VCaP (cell line): ENCODE measurements around the gene CCND1.

Experiments
- H3K27ac ChIP-seq: fragments of 450-650 bp; 2 replicates; pipeline ENCODE4 v1.5.1; 2017
- TF ChIP-seq, protein P1 (sequence below): fragments of 450-650 bp; conservative IDR thresholded peaks from 2 replicates; pipeline ENCODE4 v1.5.1; 2017; ENCODE audit warnings: mild to moderate bottlenecking, moderate library complexity

The CCND1 gene

DNA sequence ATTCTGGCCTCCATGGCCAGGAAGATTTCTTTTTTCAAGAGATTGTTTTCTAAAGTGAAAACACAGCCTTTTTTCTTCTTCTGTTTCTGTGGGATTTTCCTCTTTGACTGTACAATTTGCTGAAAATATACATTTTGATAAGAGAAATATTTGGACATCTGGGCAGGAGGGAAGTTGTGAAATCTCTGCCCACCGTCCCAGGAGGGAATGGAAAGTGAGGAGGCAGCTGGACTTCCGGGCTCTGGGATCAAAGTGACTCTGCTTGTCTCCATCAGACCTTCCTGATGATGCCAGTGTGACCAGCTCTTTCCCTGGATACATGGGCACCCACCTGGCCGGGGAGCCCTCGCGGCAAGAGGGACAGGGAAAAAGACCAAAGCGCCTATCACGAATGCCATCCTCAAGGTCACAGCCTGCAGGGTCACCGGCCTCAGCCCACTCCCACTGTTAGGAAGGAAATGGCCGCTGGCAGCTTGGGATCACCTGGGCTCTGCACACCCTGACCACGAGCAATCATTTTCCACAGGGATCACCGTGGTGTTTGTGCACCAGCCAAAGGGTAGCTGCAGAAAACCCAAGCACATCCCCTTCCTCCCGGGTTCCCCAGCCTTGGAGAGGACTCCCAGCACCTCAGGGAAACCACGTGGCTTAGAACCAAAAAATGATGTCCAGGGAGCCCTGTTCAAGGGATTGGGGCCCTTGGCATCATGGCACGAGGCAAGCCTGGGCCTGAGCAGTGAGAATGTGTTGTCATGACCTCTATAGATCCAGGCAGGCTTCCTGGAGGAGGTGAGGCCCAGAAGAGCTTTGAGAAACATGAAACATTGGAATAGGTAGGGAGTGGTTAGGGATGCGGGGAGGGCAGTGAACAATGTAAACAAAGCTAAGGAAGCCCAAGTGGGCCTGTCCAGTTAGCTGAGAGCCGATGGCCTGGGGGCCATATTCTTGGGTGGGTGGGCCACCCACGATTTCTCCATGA is 29.1 kb upstream of the CCND1 start:
- TF ChIP-seq, protein P1, sequence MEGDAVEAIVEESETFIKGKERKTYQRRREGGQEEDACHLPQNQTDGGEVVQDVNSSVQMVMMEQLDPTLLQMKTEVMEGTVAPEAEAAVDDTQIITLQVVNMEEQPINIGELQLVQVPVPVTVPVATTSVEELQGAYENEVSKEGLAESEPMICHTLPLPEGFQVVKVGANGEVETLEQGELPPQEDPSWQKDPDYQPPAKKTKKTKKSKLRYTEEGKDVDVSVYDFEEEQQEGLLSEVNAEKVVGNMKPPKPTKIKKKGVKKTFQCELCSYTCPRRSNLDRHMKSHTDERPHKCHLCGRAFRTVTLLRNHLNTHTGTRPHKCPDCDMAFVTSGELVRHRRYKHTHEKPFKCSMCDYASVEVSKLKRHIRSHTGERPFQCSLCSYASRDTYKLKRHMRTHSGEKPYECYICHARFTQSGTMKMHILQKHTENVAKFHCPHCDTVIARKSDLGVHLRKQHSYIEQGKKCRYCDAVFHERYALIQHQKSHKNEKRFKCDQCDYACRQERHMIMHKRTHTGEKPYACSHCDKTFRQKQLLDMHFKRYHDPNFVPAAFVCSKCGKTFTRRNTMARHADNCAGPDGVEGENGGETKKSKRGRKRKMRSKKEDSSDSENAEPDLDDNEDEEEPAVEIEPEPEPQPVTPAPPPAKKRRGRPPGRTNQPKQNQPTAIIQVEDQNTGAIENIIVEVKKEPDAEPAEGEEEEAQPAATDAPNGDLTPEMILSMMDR: no peak
- H3K27ac ChIP-seq: no peak overlapping the region

DNA sequence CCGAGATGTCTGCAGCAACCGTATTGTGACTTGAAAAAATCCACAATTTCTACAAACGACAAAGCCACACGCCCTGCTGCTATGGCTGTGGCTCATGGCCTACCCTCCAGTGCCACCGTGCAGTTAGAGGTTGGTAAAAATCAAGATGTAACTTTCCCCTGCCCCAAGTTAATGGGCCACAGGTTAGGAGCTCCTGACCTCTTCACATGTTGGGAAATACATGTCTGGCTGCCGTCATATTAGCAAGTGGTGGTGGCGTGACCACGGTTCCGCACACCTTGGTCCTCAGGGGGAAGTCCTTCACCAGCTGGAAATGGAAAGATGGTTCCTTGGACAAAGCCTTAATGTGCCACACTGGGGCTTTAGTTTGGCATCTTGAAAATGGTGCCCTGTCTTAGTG is 27.4 kb upstream of the CCND1 start:
- H3K27ac ChIP-seq: no peak overlapping the region
- TF ChIP-seq, protein P1: no peak

- H3K27ac ChIP-seq: no peak overlapping the region
- TF ChIP-seq, protein P1: no peak
Observed at GRCh38 chr11:69614085-69614484, 26.9 kb upstream of the CCND1 start.

- TF ChIP-seq, protein P1: no peak
- H3K27ac ChIP-seq: no peak overlapping the region
Observed at GRCh38 chr11:69615545-69616278, 25.2 kb upstream of the CCND1 start.

DNA sequence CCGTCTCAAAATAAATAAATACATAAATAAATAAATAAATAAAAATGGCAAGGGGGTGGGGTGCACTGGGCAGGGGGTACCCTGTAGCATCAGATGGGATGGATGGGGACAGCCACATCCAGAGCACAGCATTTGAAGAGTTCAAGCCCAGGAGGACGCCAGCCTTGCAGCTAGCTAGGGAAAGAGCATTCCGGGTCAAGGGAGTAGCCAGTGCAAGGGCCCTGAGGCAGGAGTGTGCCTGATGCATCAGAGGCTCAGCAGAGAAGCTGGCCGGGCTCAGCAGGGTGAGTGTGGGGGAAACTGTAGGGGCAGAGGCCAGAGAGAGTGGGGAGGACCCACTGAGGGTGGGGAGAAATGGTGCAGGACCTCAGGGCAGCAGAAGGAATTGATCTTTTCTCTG is 23.7 kb upstream of the CCND1 start:
- H3K27ac ChIP-seq: no peak overlapping the region
- TF ChIP-seq, protein P1: no peak

DNA sequence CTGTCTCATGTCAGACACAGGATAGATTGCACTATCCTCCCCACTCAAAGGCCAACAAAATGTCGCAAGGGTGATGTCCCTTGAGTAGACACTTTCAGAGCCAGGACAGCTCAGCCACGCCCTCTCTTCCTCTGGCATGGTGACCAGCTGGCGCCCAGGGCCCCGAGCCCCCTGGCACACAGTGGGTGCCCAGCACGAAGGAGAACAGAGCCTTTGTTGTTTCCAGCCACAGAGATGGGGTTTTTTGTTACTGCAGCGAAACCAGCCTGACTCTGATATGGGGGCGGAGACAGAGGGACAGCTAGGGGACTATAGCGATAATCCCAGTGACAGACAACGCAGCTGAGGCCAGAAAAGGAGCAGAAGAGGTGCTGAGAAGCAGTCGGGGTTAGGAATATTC is 23.3 kb upstream of the CCND1 start:
- TF ChIP-seq, protein P1: no peak
- no peak overlapping the region for H3K27ac ChIP-seq

DNA sequence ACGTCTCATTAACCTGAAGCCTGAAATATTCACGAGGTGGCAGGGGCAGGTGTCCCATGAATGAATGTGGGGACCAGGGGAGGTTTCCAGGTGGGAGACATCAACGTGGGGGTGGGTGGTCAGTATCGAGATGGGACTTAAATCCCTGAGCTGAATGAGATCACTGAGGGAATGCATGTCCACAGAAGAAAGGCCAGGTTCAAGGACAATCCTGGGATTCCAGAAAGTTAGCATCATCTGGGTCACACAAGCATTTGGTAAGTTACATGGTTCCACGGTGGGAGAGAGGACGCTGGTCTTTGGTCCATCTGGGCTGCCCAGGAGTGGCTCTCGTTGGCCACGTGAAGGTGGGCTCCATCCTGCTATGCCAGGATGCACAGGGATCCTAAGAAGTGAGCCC is 22.7 kb upstream of the CCND1 start:
- TF ChIP-seq, protein P1: no peak
- no peak overlapping the region for H3K27ac ChIP-seq
